Activated CD8-positive, alpha-beta memory T cell treated with anti-CD3 and anti-CD28 coated beads for 4 hours (primary cell): ENCODE results near the gene CNTLN.
"Not testable (repeated sequence)": the region's sequence is repeated elsewhere in the genome, so short reads cannot be mapped to it uniquely, and the experiment has no call there.

ENCODE experiments used
- DNase-seq, 2 donors: peaks; one replicate each; pipeline ENCODE4 v3.0.0-alpha.2; 2020; ENCODE audit warnings: low read depth in 2 of 2

The CNTLN gene

DNA sequence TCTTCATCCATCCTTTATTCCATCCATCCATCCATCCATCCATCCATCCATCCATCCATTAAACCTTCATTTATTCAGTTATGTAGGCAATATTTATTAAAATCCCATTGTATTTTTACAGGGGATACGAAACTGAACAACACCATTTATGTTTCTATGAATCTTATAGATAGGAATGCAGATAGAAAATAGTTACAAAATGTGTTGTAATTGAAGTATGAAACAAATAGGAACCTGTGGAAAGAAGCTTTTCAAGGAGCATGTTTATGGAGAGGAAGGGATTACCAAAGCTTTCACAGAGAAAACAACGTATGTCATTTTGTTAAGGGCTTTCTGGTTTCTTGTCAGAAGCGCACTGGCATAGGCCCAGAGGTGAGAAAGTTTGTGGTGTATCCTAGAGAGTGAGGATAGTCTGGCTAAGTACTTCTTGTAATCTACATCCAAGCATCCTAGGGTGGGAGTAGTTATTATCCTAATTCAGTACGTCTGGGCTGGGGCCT, 184.0 kb downstream of the CNTLN start:
- DNase-seq, result no peak

DNA sequence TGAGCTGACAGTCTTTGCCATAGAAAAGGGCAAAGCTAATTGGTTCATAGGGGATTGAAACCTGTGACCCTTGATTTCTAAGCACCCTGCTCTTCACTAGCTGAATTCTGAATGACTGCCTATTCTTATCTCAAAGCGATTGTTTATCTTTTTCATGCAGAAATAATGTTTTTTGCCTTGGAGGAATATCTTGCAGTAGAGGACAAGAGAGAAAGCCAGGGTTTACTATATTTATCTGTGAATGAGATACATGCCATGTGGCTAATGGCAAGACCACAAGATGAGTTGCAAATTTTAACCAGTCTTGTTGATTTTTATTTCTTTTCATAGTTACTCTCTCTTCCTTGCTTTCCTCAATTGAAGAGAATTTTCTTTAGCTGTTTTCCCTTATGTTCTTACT, 185.0 kb downstream of the CNTLN start:
- no peak for DNase-seq

DNA sequence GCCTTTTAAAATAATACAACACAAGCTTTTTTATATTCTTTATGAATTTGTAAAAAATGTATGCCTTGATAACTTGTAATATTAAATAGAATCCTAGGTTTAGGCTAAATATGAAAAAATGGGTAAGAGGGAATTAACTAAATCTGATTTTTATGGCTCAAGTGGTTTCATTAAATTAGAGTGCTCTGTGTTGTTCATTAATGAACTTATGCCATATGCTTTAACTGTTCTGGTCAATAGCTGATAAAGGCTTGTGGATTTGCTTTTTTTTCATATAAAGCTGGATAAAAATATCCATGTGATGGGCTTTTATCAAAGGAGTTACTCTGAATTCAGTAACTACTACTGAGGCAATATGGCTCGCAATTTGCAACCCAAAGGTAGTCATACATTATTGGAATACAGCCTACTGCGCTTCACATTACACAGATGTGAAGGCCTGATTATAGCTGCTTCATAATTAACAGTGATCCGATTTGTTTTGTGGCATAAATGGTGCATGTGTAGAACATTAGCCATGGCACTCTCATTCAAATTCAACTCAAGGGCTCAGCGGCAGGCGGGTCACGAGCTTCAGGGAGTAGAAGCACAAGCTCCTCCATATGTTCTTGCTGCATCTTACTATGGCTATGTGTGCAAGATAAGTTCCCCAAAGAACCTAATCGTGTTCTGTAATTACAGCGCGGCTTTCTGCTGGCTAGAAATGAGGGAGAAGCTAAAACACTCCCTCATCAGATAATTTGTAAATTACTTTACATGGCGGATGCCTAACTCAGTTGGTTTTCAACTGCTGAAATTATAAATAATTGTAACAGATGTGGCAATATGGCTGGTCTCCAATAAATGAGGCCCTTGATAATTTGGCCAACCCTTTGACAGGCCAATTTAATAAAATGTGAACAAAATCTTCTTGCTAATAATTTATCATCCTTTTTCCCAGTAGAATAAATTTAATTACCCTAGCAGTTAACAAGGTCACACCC, 188.3 kb downstream of the CNTLN start:
- no peak for DNase-seq

DNA sequence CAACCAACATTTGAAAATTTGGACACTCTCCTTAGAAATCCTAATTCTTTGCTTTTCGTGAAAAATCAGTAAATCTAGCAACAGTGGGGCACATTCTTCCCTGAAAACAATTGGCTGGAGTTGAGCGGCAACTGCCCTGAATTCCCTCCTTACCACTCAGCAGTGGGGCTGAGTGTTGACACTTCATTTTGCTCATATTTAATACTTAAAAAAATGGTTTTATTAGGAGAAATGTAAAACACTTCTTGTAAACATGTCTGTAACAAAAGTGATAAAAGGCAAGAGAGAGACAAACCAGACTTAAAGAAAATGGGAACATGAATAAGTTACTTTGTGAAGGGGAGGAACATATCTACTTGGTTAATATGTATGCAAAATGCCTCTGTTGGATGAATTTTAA, 193.5 kb downstream of the CNTLN start:
- DNase-seq, result no peak

DNA sequence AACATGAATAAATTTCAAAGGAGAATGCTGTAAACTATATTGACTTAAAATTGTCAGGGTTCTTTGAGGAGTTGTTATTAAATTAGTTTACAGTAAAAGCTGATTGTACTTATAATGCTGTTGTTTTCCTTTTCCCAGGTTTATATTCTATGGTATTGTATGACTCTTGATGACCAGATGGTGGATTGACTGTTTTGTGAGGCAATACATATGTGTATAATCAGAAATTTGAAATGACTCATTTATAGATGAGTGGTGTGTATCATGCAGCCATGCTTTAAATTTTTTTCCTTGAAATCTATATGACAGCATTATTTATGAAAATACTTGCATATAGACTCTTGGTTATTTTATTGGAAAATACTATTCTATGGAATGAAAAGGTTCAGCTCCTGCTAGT, 195.3 kb downstream of the CNTLN start:
- DNase-seq, result no peak

DNA sequence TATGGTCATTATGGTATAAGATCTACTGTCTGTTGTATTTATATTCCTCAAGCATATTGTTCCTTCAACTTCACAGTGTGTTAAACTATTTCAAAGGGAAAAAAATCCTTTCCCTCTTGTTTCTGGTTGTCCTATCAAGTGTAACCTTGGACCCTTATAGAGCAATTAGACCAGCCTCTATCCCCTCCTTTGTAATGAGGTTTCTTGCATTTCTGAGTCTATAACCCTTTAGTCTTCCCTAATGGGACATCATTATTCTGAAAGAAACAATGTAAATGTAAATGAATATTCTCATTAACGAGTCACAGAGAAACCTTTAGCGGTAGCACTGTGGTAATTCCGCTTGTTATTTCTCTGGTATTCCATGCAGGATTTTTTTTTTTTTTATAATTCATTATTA, 197.3 kb downstream of the CNTLN start:
- no peak for DNase-seq

DNA sequence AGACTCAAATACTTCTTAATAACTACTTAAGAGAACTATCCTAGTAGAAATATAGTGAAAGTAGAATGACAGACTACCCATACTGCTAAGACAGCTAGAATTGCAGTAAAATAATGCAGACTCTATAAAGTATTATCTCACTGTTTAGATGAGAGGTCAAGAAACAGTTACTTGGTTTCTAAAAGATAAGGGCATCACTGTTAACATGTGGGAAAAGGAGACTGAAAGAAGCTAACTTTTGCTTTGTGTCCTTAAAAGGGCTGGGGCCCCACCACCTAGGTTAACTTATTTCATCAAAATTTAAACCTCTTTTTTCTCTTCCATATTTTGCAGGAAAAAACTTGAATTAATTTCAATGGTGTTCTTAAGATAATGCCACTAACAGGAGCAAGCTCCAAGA, 204.3 kb downstream of the CNTLN start:
- DNase-seq, result no peak

DNA sequence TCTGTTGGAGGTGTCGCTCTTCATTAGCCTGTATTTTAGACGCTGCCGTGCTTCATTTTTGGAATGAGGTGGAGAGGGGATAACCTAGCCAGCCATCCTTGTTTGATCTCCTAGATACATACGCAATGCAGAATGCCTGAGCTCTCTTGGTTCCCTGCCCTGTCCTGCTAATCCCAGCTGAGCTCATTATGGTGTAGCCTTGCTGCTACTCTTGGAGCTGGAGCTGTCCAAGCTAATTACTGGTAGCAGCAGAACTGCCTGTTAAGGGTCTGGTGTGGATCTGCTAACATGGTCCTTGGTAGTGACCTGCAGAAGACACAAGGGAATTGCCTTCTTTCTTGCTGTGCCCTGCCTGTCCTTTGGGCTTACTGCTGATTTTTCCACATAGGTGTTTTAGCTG, 207.9 kb downstream of the CNTLN start:
- no peak for DNase-seq

DNA sequence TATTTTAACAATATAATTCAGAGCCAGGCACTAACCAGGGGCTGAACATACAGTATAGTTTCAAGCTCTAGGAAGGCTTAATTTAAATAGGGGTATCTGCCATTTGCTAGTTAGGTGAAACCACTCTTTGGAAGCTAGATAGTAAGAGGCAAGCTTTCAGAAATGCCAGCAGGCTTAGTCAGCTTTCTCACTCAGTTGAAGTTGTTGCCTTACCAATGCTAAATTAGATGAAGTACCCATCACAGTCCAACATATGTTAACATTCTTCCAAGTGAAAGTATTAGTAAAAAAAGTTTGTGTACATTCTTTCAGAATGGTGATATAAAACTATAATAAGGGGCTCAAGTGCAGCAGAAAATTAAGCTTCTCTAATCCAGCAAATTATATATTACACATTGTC, 215.0 kb downstream of the CNTLN start:
- DNase-seq, result no peak

DNA sequence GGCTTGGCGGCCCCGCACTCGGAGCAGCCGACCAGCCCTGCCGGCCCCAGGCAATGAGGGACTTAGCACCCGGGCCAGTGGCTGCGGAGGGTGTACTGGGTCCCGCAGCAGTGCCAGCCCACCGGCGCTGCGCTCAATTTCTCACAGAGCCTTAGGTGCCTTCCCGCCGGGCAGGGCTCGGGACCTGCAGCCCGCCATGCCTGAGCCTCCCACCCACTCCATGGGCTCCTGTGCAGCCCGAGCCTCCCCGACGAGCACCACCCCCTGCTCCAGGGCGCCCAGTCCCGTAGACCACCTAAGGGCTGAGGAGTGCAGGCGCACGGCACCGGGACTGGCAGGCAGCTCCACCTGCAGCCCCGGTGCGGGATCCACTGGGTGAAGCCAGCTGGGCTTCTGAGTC, 219.2 kb downstream of the CNTLN start:
- DNase-seq, result not testable (repeated sequence)

DNA sequence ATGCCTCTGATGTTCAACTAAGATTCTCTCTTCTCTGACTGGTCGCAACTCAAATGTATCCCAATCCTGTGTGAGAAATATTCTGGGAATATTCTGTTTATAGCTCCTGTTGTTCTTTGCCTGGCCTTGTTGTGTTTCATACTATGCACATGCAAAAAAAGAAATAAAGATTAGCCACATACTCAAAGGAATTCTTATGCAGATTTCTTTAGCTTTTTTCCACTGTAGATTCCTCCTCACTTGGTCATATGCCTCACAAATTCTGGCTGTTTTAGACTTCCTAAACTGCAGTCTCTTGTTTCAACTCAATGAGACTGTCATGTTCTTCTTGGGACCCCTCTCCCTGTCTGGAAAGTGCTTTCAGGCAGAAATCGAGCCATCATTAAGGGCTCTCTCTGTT, 226.5 kb downstream of the CNTLN start:
- DNase-seq, result no peak

DNA sequence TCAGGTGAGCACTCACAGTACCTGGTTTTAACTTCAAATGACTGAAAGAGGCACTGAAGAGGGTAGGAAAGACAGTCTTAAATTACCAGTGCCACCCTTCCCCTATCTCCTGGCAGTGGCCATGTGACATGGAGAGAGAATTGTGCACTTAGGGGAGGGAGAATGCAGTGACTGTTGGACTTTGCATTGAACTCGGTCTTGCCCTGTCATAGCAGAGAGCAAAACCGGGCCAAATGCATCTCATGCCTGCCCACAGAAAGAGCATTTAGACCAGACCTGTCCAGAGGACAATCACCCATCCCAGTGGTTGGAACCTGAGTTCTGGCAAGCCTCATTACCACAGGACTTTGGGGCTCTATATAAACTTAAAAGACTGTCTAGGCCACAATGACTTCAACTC, 232.2 kb downstream of the CNTLN start:
- no peak for DNase-seq

DNA sequence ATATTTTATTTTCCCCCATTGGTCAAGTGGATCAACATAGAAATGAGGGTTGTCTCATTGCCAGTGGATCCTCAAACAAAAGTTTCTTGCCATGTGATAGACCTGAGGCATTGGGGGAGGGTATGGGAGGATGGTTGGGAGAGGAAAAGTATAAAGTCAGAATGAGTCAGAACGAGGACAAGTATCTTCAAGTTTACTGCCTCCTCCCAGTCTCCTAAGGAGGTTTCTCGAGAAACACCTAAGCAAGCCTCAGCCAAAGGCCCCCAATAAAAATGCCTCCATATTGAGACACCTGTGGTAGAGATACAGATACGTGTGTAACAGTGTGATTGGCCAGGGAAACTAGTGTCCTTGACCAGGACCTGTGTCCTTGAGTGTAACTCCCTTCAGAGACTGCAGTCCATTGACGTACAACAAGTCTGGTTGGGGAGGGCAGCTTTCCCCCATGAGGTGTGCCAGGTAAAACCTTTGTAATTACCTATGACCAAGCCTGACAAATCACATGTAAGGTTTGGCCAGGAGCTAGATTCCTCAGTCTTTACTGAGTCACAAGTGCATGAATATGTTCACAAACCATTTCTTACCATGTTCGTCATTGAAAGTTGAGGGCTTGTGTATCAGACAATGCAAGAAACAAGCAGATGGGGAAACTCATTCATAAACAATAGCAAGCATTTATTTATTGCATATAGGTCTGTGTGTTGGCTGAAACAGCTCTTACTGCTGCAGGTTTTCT, 245.5 kb downstream of the CNTLN start:
- DNase-seq, result no peak

DNA sequence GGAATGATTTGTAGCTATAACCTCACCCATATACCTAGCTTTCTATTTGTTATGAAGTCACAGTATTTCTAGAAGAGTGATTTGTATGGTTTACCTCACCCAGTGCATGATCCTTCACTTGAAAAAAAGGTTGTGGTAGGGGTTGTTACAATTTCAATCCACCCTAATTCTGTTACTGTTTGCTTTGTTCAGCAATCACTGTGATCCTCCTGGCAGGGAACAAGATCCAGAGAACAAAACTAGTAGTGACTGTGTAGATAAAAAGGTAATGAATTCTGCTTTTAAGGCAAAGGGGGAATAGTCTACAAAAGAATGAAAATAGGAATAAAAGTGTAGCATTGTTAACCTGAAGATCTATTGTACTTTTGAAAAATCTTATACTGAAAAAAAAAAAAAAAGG, 252.7 kb downstream of the CNTLN start:
- DNase-seq, result no peak

DNA sequence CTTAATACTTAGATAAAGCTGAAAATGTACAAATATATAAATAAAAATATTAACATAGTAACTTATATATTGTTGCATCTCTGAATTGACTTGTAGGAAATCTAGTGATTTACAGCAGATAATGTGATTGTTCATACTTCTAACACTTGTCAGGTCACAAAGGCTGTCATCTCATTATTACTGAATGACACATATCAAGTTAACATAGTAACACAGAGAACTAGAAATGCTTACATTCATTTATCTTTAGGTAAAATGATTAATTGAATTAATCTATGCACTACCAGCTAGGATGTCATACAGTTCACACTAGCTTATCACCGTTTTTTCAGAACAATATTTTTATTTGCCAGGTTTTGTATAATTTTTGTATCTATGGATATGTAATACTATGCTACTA, 254.2 kb downstream of the CNTLN start:
- DNase-seq, result no peak

DNA sequence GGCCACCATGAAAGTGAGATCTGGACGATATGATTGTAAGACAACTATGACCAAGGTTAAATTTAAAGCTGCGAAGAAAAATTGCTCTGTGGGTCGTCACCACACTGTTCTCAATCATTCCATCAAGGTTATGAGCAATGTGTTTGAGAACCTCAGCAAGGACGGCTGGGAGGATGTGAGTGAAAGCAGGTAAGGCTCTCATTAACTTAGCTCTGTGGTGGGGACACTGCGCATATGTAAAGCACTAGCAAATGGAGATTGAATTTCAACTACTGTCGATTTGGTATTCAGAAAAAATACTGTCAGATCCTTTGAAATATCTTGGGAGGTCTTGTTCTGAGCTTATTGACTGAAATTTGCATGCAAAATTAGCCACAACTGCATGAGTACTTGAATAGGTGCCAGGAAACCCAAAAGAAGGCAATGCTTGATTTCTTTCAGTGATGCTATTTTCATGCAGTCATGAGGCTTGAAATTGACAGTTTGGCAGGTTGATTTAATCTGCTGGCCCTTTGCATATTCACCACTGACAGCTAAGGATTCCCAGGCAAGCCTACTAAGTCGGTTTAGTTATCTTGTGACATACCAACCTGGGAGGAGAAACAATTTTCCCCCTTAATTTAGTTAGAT, 260.2 kb downstream of the CNTLN start:
- no peak for DNase-seq

DNA sequence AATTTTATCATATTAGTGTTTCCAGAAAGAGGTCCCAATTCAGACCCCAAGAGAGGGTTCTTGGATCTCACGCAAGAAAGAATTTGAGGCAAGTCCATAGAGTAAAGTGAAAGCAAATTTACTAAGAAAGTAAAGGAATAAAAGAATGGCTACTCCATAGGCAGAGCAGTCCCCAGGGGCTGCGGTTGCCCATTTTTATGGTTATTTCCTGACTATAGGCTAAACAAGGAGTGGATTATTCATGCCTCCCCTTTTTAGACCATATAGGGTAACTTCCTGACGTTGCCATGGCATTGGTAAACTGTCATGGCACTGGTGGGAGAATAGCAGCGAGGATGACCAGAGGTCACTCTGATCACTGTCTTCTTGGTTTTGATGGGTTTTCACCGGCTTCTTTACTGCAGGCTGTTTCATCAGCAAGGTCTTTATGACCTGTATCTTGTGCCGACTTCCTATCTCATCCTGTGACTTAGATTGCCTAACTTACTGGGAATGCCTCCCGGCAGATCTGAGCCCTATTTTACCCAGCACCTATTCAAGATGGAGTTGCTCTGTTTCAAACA, 262.4 kb downstream of the CNTLN start:
- not testable (repeated sequence) for DNase-seq

DNA sequence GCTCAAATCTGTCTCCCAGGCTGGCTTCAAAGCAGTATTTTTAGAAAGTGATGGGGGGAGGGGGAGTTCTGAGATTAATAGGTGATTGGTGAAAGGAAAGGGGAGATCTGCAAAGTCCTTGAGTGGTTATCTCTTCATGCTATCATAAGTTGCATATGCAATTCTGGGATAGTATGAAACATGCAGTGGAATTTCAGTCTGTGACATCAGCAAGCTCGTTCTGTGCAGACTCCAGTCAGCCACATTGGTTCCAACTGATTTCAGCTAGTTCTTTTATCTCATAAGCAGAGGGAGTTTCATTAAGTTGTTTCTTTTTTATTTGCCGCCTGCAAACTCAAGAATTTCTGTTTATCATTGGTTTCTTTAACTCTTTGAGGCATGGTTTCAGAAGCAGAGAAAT, 263.5 kb downstream of the CNTLN start:
- no peak for DNase-seq

DNA sequence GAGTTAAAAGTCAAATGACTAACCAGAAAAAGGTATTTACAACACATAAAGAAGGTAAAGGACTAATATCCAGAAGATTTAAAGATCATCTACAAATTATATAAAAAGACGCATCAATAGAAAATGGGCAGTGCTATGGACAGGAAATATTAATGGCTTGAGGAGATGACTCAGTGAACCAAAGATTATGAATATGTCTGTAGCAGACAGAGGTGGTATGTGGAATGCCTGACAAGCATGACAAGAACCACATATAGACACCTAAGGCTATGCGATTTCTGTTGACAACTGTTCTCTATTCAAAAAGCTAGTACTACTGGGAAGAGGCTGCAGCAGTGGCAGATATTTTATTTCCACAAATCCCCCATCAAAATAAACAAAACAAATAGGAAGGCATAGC, 267.0 kb downstream of the CNTLN start:
- DNase-seq, result no peak

DNA sequence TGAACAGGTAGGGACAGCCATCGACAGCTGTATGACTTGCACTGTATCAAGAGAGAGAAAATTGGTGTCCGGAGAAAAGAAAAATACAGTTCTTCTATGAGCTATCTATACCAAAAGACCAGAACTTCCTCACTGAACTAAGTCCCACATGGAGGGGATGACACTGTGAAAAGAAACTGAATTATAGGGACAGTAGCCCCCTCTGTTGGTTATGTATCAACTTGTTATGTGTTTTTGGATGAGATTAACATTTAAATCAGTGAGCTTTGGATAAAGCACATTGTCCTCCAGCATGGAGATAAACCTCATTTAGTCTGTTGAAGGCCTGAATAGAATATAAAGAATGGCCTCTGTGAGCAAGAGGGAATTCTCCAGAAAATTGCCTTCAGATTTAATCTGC, 267.5 kb downstream of the CNTLN start:
- DNase-seq, result no peak

DNA sequence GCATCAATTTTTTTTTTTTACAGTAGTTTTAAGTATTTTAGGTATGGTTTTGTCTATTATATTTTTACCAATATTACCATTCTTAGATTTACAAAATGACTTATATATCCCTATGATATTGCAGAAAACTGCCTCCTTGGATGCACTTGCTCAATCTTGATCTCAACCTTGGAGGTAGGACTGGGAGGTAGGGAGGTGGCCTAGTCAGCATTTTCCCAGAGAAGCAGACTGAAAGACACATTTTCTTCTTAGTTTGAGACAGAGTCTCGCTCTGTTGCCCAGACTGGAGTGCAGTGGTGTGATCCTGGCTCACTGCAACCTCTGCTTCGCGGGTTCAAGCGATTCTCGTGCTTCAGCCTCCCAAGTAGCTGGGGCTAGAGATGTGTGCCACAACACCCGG, 268.7 kb downstream of the CNTLN start:
- DNase-seq, result no peak

DNA sequence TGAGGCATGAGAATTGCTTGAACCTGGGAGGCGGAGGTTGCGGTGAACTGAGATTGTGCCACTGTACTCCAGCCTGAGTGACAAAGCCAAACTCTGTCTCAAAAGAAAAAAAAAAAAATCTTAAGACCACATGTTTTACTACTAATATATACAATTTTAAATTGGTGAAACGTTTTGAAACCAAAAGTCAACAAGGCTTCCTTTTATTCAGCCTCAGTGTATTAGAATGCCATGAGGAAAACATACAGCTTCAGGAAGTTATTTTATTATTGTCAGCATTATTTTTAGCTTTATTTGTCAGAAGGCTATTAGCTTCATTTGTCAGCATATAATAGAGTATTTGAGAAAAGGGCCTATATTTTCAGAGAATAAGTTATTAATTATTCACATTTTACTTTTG, 280.1 kb downstream of the CNTLN start:
- no peak for DNase-seq
